ENCODE results near the gene TMEM266.

TMEM266 gene

GRCh38 chr15:76065793-76066192 lies 6.0 kb downstream of the TMEM266 start:
- DNase-seq (ENCODE audit: low read depth, low spot score), result no peak

- no peak for DNase-seq (ENCODE audit: low read depth, low spot score)
Measured at GRCh38 chr15:76070192-76070591, 10.4 kb downstream of the TMEM266 start.

GRCh38 chr15:76070921-76071635 lies 11.3 kb downstream of the TMEM266 start:
- DNase-seq (ENCODE audit: low read depth, low spot score), result no peak

- no peak for DNase-seq (ENCODE audit: low read depth, low spot score)
Measured at GRCh38 chr15:76071806-76072205, 12.0 kb downstream of the TMEM266 start.

GRCh38 chr15:76073554-76073953 lies 13.8 kb downstream of the TMEM266 start:
- DNase-seq (ENCODE audit: low read depth, low spot score), result no peak

GRCh38 chr15:76075046-76075445 lies 15.3 kb downstream of the TMEM266 start:
- DNase-seq (ENCODE audit: low read depth, low spot score), result no peak

GRCh38 chr15:76078285-76078877 lies 18.6 kb downstream of the TMEM266 start:
- no peak for DNase-seq (ENCODE audit: low read depth, low spot score)

- no peak for DNase-seq (ENCODE audit: low read depth, low spot score)
Measured at GRCh38 chr15:76084256-76084655, 24.5 kb downstream of the TMEM266 start.

GRCh38 chr15:76098685-76099084 lies 38.9 kb downstream of the TMEM266 start:
- DNase-seq (ENCODE audit: low read depth, low spot score), result peak; percentile 33

- no peak for DNase-seq (ENCODE audit: low read depth, low spot score)
Measured at GRCh38 chr15:76099388-76099787, 39.6 kb downstream of the TMEM266 start.

GRCh38 chr15:76100361-76100760 lies 40.6 kb downstream of the TMEM266 start:
- no peak for DNase-seq (ENCODE audit: low read depth, low spot score)

- no peak for DNase-seq (ENCODE audit: low read depth, low spot score)
Measured at GRCh38 chr15:76101655-76102054, 41.9 kb downstream of the TMEM266 start.

GRCh38 chr15:76105391-76105790 lies 45.6 kb downstream of the TMEM266 start:
- DNase-seq (ENCODE audit: low read depth, low spot score), result no peak

- no peak for DNase-seq (ENCODE audit: low read depth, low spot score)
Measured at GRCh38 chr15:76105911-76106310, 46.1 kb downstream of the TMEM266 start.

GRCh38 chr15:76107169-76107568 lies 47.4 kb downstream of the TMEM266 start:
- DNase-seq (ENCODE audit: low read depth, low spot score), result no peak

- DNase-seq (ENCODE audit: low read depth, low spot score), result no peak
Measured at GRCh38 chr15:76108021-76108723, 48.4 kb downstream of the TMEM266 start.

GRCh38 chr15:76109046-76109445 lies 49.3 kb downstream of the TMEM266 start:
- DNase-seq (ENCODE audit: low read depth, low spot score), result no peak

GRCh38 chr15:76114561-76114960 lies 54.8 kb downstream of the TMEM266 start:
- no peak for DNase-seq (ENCODE audit: low read depth, low spot score)

- peak; percentile 84 for DNase-seq (ENCODE audit: low read depth, low spot score)
Measured at GRCh38 chr15:76116138-76116885, 56.5 kb downstream of the TMEM266 start.

GRCh38 chr15:76117181-76117580 lies 57.4 kb downstream of the TMEM266 start:
- DNase-seq (ENCODE audit: low read depth, low spot score), result no peak

- DNase-seq (ENCODE audit: low read depth, low spot score), result no peak
Measured at GRCh38 chr15:76118767-76119166, 59.0 kb downstream of the TMEM266 start.

GRCh38 chr15:76123031-76123430 lies 63.2 kb downstream of the TMEM266 start:
- no peak for DNase-seq (ENCODE audit: low read depth, low spot score)
